LNCAP (cell line): ENCODE data around the gene SORCS3.

ENCODE experiments used
- CTCF ChIP-seq: fragments of 450-650 bp; IDR thresholded peaks from 2 replicates; pipeline ENCODE4 v1.5.1; 2017; ENCODE audit warnings: mild to moderate bottlenecking

The SORCS3 gene

GRCh38 chr10:104735757-104736391, 94.8 kb downstream of the SORCS3 start:
- no peak for TF ChIP-seq CTCF

- TF ChIP-seq CTCF: no peak
Measured at GRCh38 chr10:104741127-104741526, 100.0 kb downstream of the SORCS3 start.

GRCh38 chr10:104744052-104744451, 103.0 kb downstream of the SORCS3 start:
- no peak for TF ChIP-seq CTCF

GRCh38 chr10:104750291-104750690, 109.2 kb downstream of the SORCS3 start:
- no peak for TF ChIP-seq CTCF

- no peak for TF ChIP-seq CTCF
Measured at GRCh38 chr10:104762793-104763192, 121.7 kb downstream of the SORCS3 start.

GRCh38 chr10:104766341-104766740, 125.3 kb downstream of the SORCS3 start:
- no peak for TF ChIP-seq CTCF

GRCh38 chr10:104767282-104767681, 126.2 kb downstream of the SORCS3 start:
- TF ChIP-seq CTCF: no peak

GRCh38 chr10:104767745-104768144, 126.7 kb downstream of the SORCS3 start:
- TF ChIP-seq CTCF: 0 out of 2 replicates have a peak, but pooled peaks have one; percentile 15
